ENCODE results near the gene NAA30.

The NAA30 gene

DNA sequence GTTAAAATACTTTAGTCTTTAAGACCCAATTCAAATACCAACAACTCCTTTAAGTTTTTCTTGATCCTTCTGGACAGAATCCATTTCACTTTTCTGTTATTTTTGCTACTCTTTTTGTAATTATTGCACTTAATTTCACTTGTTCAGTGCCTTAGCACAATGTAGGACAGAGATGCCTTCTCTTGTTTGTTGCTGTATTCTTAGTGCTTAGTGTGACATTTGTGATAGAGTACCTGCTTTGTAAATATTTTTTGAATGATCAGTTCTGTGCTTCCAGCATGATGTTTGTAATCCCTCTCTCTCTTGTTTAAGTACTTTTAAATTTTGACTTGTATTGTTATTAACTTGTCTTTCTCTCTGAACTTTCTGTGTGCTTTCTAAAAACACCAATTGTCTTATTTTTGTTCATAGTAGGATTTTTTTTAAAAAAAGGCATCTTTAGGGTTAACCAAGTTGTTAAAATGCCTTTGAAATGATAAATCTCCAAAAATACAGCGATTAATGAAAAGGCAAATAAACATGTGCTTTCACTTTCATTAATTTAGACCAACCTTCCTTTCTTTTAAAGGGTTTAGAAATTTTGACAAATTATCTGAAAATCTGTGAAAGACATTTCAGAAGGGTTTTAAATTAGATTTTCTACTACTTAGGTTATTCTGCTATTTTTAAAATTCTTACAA, 11.9 kb downstream of the NAA30 start:
- no peak for DNase-seq (ENCODE audit: extremely low read depth, insufficient read length)
- H3K27me3 ChIP-seq (replicated peaks; ENCODE audit: control insufficient read depth, insufficient read depth, low read length) = no peaks in the 10 kb centered on the region
- H3K4me3 ChIP-seq (replicated peaks; ENCODE audit: low read depth, low read length) = no peak overlapping the region

GRCh38 chr14:57403521-57403864, 13.1 kb downstream of the NAA30 start:
- TF ChIP-seq, protein P1, sequence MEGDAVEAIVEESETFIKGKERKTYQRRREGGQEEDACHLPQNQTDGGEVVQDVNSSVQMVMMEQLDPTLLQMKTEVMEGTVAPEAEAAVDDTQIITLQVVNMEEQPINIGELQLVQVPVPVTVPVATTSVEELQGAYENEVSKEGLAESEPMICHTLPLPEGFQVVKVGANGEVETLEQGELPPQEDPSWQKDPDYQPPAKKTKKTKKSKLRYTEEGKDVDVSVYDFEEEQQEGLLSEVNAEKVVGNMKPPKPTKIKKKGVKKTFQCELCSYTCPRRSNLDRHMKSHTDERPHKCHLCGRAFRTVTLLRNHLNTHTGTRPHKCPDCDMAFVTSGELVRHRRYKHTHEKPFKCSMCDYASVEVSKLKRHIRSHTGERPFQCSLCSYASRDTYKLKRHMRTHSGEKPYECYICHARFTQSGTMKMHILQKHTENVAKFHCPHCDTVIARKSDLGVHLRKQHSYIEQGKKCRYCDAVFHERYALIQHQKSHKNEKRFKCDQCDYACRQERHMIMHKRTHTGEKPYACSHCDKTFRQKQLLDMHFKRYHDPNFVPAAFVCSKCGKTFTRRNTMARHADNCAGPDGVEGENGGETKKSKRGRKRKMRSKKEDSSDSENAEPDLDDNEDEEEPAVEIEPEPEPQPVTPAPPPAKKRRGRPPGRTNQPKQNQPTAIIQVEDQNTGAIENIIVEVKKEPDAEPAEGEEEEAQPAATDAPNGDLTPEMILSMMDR (IDR thresholded peaks at IDR 0.05; ENCODE audit: insufficient read depth, low read length, poor library complexity, severe bottlenecking) = no peak
- Histone ChIP-seq H3K27me3 (replicated peaks; ENCODE audit: control insufficient read depth, insufficient read depth, low read length) (no peaks in the 10 kb centered on the region), H3K36me3 (ENCODE audit: control insufficient read depth, insufficient read depth, low read length) (peaks cover 3% of the 10 kb centered on the region), H3K4me3 (replicated peaks; ENCODE audit: low read depth, low read length) (no peak overlapping the region)
- DNase-seq (ENCODE audit: extremely low read depth, insufficient read length) = no peak

More for the DNA sequence above, 11.9 kb downstream of the NAA30 start:
- H3K36me3 ChIP-seq (ENCODE audit: control insufficient read depth, insufficient read depth, low read length) = peaks cover 3% of the 10 kb centered on the region
- TF ChIP-seq, protein P1 (IDR thresholded peaks at IDR 0.05; ENCODE audit: insufficient read depth, low read length, poor library complexity, severe bottlenecking) = no peak

- no peak overlapping the region for H3K4me3 ChIP-seq (replicated peaks; ENCODE audit: low read depth, low read length)
- H3K36me3 ChIP-seq (ENCODE audit: control insufficient read depth, insufficient read depth, low read length) = peaks cover 5% of the 10 kb centered on the region
- H3K27me3 ChIP-seq (replicated peaks; ENCODE audit: control insufficient read depth, insufficient read depth, low read length) = no peaks in the 10 kb centered on the region
- no peak for DNase-seq (ENCODE audit: extremely low read depth, insufficient read length)
- TF ChIP-seq, protein P1 (IDR thresholded peaks at IDR 0.05; ENCODE audit: insufficient read depth, low read length, poor library complexity, severe bottlenecking) = no peak
Observed at GRCh38 chr14:57405562-57405961, 15.2 kb downstream of the NAA30 start.

DNA sequence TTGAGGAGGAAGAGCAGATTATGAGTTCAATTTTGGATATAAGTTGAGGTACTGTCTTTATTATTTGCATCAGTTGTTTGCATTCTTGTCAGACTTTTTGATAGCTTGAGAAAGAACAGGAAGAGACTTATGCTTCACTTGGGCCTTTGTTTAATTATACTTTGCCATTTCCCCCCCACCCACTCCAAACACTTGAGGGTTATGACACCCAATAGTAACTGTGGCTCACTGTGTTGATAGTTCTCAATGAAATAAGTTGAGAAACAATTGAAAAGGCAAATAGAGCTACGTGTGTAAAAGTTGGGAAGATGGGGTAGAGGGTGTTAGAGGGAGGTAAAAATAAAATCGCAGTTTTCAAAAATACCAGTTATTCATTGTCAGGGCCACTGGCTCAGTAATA, 17.7 kb downstream of the NAA30 start:
- no peaks in the 10 kb centered on the region for H3K27me3 ChIP-seq (replicated peaks; ENCODE audit: control insufficient read depth, insufficient read depth, low read length)
- TF ChIP-seq, protein P1 (IDR thresholded peaks at IDR 0.05; ENCODE audit: insufficient read depth, low read length, poor library complexity, severe bottlenecking) = no peak
- H3K4me3 ChIP-seq (replicated peaks; ENCODE audit: low read depth, low read length) = no peak overlapping the region
- DNase-seq (ENCODE audit: extremely low read depth, insufficient read length) = no peak
- peaks cover 5% of the 10 kb centered on the region for H3K36me3 ChIP-seq (ENCODE audit: control insufficient read depth, insufficient read depth, low read length)

GRCh38 chr14:57408634-57409033, 18.2 kb downstream of the NAA30 start:
- TF ChIP-seq, protein P1 (IDR thresholded peaks at IDR 0.05; ENCODE audit: insufficient read depth, low read length, poor library complexity, severe bottlenecking) = no peak
- peaks cover 5% of the 10 kb centered on the region for H3K36me3 ChIP-seq (ENCODE audit: control insufficient read depth, insufficient read depth, low read length)
- DNase-seq (ENCODE audit: extremely low read depth, insufficient read length) = no peak
- H3K4me3 ChIP-seq (replicated peaks; ENCODE audit: low read depth, low read length) = no peak overlapping the region
- no peaks in the 10 kb centered on the region for H3K27me3 ChIP-seq (replicated peaks; ENCODE audit: control insufficient read depth, insufficient read depth, low read length)

- H3K36me3 ChIP-seq (ENCODE audit: control insufficient read depth, insufficient read depth, low read length) = peaks cover 3% of the 10 kb centered on the region
- no peaks in the 10 kb centered on the region for H3K27me3 ChIP-seq (replicated peaks; ENCODE audit: control insufficient read depth, insufficient read depth, low read length)
- DNase-seq (ENCODE audit: extremely low read depth, insufficient read length) = no peak
- H3K4me3 ChIP-seq (replicated peaks; ENCODE audit: low read depth, low read length) = no peak overlapping the region
- TF ChIP-seq, protein P1 (IDR thresholded peaks at IDR 0.05; ENCODE audit: insufficient read depth, low read length, poor library complexity, severe bottlenecking) = no peak
Observed at GRCh38 chr14:57412341-57412740, 22.0 kb downstream of the NAA30 start.
